ACHN (cell line): ENCODE measurements around the gene NCKAP5.

Source experiments
- DNase-seq: peaks from one replicate; pipeline ENCODE4 v3.0.0-alpha.2; 2015
- in situ Hi-C: cut with HindIII; loops from 2 replicates; pipeline ENCODE4 v1.10.0; 2017; ENCODE audit warnings: low sequenced_read_pairs, low pct_ligation_motif_present, low pct_unique_long_range_greater_than_20kb

Gene NCKAP5

GRCh38 chr2:133568172-133568571 is at the start of gene NCKAP5:
Gene NCKAP5 (minus strand): TSS chr2:133568463. CDS start chr2:133517526, 50,937 bp downstream.
- in situ Hi-C loops = no loop called here
- DNase-seq = peak; percentile 24

GRCh38 chr2:133609664-133610063 is 41.4 kb upstream of the NCKAP5 start:
- DNase-seq = no peak
- in situ Hi-C loops = no loop called here

- in situ Hi-C loops = no loop called here
- DNase-seq = no peak
Observed at GRCh38 chr2:133608291-133608690, 40.0 kb upstream of the NCKAP5 start.

- in situ Hi-C loops = no loop called here
- no peak for DNase-seq
Observed at GRCh38 chr2:133607679-133608078, 39.4 kb upstream of the NCKAP5 start.

GRCh38 chr2:133606616-133607015 is 38.4 kb upstream of the NCKAP5 start:
- no peak for DNase-seq
- in situ Hi-C loops = no loop called here

GRCh38 chr2:133605766-133606137 is 37.5 kb upstream of the NCKAP5 start:
- in situ Hi-C loops = no loop called here
- no peak for DNase-seq

- in situ Hi-C loops = no loop called here
- no peak for DNase-seq
Observed at GRCh38 chr2:133605011-133605765, 36.9 kb upstream of the NCKAP5 start.

- in situ Hi-C loops = no loop called here
- DNase-seq = no peak
Observed at GRCh38 chr2:133603109-133603508, 34.8 kb upstream of the NCKAP5 start.

- no peak for DNase-seq
- in situ Hi-C loops = no loop called here
Observed at GRCh38 chr2:133602538-133602937, 34.3 kb upstream of the NCKAP5 start.

GRCh38 chr2:133600266-133600928 is 32.1 kb upstream of the NCKAP5 start:
- in situ Hi-C loops = no loop called here
- no peak for DNase-seq

- in situ Hi-C loops = no loop called here
- DNase-seq = no peak
Observed at GRCh38 chr2:133599811-133600210, 31.5 kb upstream of the NCKAP5 start.

- in situ Hi-C loops = no loop called here
Observed at GRCh38 chr2:133599211-133599803, 31.0 kb upstream of the NCKAP5 start.

GRCh38 chr2:133598769-133599168 is 30.5 kb upstream of the NCKAP5 start:
- in situ Hi-C loops = no loop called here
- DNase-seq = no peak

More at GRCh38 chr2:133599211-133599803, 31.0 kb upstream of the NCKAP5 start:
- no peak for DNase-seq

- in situ Hi-C loops = no loop called here
- DNase-seq = no peak
Observed at GRCh38 chr2:133596701-133597393, 28.6 kb upstream of the NCKAP5 start.

GRCh38 chr2:133591164-133591563 is 22.9 kb upstream of the NCKAP5 start:
- in situ Hi-C loops = no loop called here
- DNase-seq = no peak

GRCh38 chr2:133589456-133589855 is 21.2 kb upstream of the NCKAP5 start:
- in situ Hi-C loops = no loop called here
- DNase-seq = no peak

GRCh38 chr2:133588144-133588543 is 19.9 kb upstream of the NCKAP5 start:
- in situ Hi-C loops = no loop called here
- no peak for DNase-seq

GRCh38 chr2:133586978-133587377 is 18.7 kb upstream of the NCKAP5 start:
- DNase-seq = no peak
- in situ Hi-C loops = no loop called here
